ENCODE data around the gene DAP. TPM values are rescaled to one million over a fixed set of nuclear protein-coding genes. Genes with fewer than 3 reads are reported as not detected.

Gene DAP
- total RNA-seq, 1 experiment from 2014 or later: 47.2 TPM

DNA sequence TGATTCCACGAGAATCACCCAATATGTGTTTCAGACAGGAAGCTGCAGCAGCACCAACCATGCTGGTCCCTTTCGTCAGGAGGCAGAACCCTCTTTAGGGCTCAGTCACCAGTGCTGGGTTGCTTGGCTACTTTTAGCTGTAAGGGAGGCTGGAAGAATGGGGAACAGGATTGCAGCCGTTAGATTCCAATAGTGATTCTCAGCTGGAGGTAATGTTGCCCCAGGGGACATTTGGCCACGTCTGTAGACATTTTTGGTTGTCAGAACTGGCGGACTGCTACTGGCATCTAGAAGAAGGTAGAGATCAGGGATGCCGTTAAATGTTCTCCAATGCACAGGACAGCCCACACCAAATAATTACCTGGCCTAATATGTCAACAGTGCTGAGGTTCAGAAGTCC, 115.4 kb downstream of the DAP start:
- H3K18ac ChIP-seq (ENCODE audit: insufficient read length, low read depth, low read length): no peak overlapping the region
- no CpG with 5 or more reads among the region's 6 CpGs for WGBS (ENCODE audit: extremely low coverage, insufficient read length, low lambda C conversion rate)
- H4K91ac ChIP-seq (ENCODE audit: insufficient read length, low read depth, low read length): no peak overlapping the region
- H3K27ac ChIP-seq (ENCODE audit: insufficient read length, low read depth, low read length): no peak overlapping the region
- no peak overlapping the region; a peak in 1 of 5 replicates for H3K4me3 Mint-ChIP-seq
- peaks cover under 1% of the 10 kb centered on the region; the same call in 1 of the 2 replicates for H3K27me3 Mint-ChIP-seq (ENCODE audit: low read depth)
- H3K14ac ChIP-seq (ENCODE audit: insufficient read depth, low read length): no peak overlapping the region
- H3K79me2 ChIP-seq (ENCODE audit: insufficient read depth, low read length): 0 out of 2 replicates have a peak, but pooled peaks cover 4% of the 10 kb centered on the region
- H3K79me1 ChIP-seq (ENCODE audit: insufficient read depth, low read depth, low read length, poor library complexity, severe bottlenecking): no peaks in the 10 kb centered on the region
- no peaks in the 10 kb centered on the region for H3K9me3 Mint-ChIP-seq
- H3K4me1 Mint-ChIP-seq: peaks cover 9 to 14% of the 10 kb centered on the region in 2 experiments
- DNase-seq: peak; percentile 22
- TF ChIP-seq, protein P1, sequence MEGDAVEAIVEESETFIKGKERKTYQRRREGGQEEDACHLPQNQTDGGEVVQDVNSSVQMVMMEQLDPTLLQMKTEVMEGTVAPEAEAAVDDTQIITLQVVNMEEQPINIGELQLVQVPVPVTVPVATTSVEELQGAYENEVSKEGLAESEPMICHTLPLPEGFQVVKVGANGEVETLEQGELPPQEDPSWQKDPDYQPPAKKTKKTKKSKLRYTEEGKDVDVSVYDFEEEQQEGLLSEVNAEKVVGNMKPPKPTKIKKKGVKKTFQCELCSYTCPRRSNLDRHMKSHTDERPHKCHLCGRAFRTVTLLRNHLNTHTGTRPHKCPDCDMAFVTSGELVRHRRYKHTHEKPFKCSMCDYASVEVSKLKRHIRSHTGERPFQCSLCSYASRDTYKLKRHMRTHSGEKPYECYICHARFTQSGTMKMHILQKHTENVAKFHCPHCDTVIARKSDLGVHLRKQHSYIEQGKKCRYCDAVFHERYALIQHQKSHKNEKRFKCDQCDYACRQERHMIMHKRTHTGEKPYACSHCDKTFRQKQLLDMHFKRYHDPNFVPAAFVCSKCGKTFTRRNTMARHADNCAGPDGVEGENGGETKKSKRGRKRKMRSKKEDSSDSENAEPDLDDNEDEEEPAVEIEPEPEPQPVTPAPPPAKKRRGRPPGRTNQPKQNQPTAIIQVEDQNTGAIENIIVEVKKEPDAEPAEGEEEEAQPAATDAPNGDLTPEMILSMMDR (conservative IDR thresholded peaks at IDR 0.05): no peak
- H3K4me1 ChIP-seq (ENCODE audit: insufficient read depth, low read length): no peaks in the 10 kb centered on the region; the same call in 1 of the 2 replicates
- H3K9me3 ChIP-seq (ENCODE audit: control insufficient read depth, low read depth, low read length): no peaks in the 10 kb centered on the region
- no peak overlapping the region for H3K56ac ChIP-seq (ENCODE audit: insufficient read length, low read depth, low read length)
- no peak overlapping the region; a peak in 1 of 7 replicates for H3K27ac Mint-ChIP-seq
- H2BK5ac ChIP-seq (ENCODE audit: insufficient read length, low read length): no peak overlapping the region
- H3K27me3 ChIP-seq (ENCODE audit: insufficient read depth, low read length): no peaks in the 10 kb centered on the region
- no peak overlapping the region for H2BK20ac ChIP-seq (ENCODE audit: low read depth, low read length, poor library complexity, severe bottlenecking)
- H3K9ac ChIP-seq (ENCODE audit: extremely low read depth, insufficient read length, low read length): no peak overlapping the region
- no peaks in the 10 kb centered on the region for H4K20me1 ChIP-seq (ENCODE audit: control insufficient read depth, insufficient read depth, insufficient read length)
- H4K8ac ChIP-seq (replicated peaks; ENCODE audit: insufficient read length, low read depth, low read length): no peak overlapping the region
- H4K5ac ChIP-seq (ENCODE audit: insufficient read length, low read depth, low read length): no peak overlapping the region
- no peaks in the 10 kb centered on the region for H3K23me2 ChIP-seq (ENCODE audit: insufficient read length, low read depth, low read length, poor library complexity, severe bottlenecking)
- no peak overlapping the region for H2BK120ac ChIP-seq (ENCODE audit: low read depth, low read length, poor library complexity, severe bottlenecking)
- H3T11ph ChIP-seq (ENCODE audit: low read length): no peak overlapping the region
- H2AFZ ChIP-seq (ENCODE audit: low read length): no peak overlapping the region
- H2BK15ac ChIP-seq (ENCODE audit: low read depth, low read length): no peak overlapping the region
- H3K4me2 ChIP-seq (ENCODE audit: insufficient read depth, insufficient read length, low read length): no peak overlapping the region
- H2BK12ac ChIP-seq (ENCODE audit: insufficient read length, low read depth, low read length): no peak overlapping the region
- no peak overlapping the region for H3K23ac ChIP-seq (ENCODE audit: insufficient read length, low read depth, low read length)
- H3K4ac ChIP-seq (ENCODE audit: low read depth, low read length): no peak overlapping the region
- H3K36me3 Mint-ChIP-seq (ENCODE audit: insufficient read depth in 1 of 3, low read depth in 3 of 3): peaks cover 0 to 3% (median 2%) of the 10 kb centered on the region in 3 experiments; a peak in 2 of 7 replicates
- H2AK5ac ChIP-seq (ENCODE audit: insufficient read length, low read length): no peak overlapping the region

Data from H9 (cell line).